GM21447 (cell line): ENCODE results near the gene ACTL9.
"Not testable (repeated sequence)": the region's sequence is repeated elsewhere in the genome, so short reads cannot be mapped to it uniquely, and the experiment has no call there.

Experiments used
- ATAC-seq: cut with Tn5 transposase; IDR thresholded peaks from one replicate; pipeline ENCODE4 v1.9.1; 2021; ENCODE audit not compliant: unreplicated experiment

ACTL9 gene, protein sequence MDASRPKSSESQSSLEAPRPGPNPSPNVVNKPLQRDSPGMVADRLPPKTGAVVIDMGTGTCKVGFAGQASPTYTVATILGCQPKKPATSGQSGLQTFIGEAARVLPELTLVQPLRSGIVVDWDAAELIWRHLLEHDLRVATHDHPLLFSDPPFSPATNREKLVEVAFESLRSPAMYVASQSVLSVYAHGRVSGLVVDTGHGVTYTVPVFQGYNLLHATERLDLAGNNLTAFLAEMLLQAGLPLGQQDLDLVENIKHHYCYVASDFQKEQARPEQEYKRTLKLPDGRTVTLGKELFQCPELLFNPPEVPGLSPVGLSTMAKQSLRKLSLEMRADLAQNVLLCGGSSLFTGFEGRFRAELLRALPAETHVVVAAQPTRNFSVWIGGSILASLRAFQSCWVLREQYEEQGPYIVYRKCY

DNA sequence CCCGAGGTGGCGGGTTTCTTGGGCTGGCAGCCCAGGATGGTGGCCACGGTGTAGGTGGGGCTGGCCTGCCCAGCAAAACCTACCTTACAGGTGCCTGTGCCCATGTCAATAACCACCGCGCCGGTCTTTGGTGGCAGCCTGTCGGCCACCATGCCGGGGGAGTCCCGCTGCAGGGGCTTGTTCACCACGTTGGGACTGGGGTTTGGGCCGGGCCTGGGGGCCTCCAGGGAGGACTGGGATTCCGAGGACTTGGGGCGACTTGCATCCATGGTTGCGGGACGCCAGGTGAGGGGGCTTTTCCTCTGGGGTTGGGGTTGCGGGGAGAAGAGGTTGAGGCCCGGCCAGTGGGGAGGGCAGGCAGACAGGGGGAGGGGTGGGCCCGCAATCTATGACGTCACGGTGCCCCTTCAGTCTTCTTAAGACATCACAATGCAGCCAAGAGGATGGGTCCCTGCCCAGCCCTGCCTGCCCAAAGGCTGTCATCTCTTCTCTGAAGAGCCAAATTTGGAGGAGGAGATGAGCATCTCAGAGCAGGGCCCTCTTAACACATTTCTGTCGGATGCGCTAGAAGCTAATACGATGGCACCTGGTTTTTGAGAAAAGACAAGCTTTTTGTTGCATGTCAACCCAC lies at the start of gene ACTL9:
TSS of gene ACTL9 (minus strand) at position 363 of the 631 bp plus-strand sequence. CDS start at position 269, 94 bp downstream.
- ATAC-seq: no peak

DNA sequence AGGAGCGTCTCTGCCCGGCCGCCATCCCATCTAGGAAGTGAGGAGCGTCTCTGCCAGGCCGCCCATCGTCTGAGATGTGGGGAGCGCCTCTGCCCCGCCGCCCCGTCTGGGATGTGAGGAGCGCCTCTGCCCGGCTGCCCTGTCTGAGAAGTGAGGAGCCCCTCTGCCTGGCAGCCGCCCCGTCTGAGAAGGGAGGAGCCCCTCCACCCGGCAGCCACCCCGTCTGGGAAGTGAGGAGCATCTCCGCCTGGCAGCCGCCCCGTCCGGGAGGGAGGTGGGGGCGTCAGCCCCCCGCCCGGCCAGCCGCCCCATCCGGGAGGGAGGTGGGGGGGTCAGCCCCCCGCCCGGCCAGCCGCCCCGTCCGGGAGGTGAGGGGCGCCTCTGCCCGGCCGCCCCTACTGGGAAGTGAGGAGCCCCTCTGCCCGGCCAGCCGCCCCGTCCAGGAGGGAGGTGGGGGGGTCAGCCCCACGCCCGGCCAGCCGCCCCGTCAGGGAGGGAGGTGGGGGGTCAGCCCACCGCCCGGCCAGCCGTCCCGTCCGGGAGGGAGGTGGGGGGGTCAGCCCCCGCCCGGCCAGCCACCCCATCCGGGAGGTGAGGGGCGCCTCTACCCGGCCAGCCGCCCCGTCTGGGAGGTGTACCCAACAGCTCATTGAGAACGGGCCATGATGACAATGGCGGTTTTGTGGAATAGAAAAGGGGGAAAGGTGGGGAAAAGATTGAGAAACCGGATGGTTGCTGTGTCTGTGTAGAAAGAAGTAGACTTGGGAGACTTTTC lies 40.9 kb upstream of the ACTL9 start:
- not testable (repeated sequence) for ATAC-seq

DNA sequence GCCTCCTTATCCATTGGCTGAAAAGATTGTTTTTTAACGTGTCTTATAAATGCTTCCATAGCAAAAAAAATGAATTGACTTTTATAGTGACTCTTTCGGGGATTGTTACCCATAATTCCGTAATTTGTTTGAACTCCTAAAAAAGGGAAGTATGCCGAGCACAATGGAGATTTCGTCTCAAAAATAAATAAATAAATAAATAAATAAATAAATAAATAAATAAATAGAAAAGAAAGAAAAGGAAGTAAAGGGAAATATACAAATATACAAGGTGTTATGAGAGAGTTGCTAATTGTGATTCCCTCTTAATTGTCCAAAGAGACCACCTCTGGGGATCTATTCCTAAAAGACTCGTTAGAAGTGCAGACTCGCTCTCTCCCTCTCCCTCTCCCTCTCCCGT lies 39.8 kb upstream of the ACTL9 start:
- ATAC-seq: no peak

DNA sequence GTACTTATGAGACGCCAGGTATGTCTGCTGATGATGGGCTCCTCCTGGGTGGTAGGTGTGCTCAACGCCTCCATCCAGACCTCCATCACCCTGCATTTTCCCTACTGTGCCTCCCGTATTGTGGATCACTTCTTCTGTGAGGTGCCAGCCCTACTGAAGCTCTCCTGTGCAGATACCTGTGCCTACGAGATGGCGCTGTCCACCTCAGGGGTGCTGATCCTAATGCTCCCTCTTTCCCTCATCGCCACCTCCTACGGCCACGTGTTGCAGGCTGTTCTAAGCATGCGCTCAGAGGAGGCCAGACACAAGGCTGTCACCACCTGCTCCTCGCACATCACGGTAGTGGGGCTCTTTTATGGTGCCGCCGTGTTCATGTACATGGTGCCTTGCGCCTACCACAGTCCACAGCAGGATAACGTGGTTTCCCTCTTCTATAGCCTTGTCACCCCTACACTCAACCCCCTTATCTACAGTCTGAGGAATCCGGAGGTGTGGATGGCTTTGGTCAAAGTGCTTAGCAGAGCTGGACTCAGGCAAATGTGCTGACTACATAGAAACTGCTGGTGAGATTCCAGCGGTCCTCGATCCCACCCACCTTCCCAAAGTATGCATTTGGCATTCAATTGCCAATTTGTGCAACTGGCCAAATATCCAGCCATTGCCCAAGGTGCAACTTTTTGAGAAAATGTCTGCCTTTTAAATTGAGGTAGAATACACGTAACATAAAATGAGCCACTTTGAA lies 33.0 kb upstream of the ACTL9 start:
- ATAC-seq: no peak

DNA sequence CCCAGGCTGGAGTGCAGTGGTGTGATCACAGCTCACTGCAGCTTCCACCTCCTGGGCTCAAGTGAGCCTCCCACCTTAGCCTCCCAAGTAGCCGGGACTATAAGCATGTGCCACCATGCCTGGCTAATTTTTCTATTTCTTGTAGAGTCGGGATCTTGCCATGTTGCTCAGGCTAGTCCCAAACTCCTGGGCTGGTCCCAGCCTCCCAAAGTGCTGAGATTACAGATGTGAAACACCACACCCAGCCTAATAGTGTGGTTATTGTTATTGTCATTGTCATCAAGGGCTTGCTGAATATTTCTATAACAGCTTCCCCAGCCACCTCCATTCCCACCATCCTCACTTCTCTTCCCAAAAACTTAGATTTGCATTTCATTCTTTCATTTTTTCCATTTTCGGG lies 25.7 kb upstream of the ACTL9 start:
- no peak for ATAC-seq

DNA sequence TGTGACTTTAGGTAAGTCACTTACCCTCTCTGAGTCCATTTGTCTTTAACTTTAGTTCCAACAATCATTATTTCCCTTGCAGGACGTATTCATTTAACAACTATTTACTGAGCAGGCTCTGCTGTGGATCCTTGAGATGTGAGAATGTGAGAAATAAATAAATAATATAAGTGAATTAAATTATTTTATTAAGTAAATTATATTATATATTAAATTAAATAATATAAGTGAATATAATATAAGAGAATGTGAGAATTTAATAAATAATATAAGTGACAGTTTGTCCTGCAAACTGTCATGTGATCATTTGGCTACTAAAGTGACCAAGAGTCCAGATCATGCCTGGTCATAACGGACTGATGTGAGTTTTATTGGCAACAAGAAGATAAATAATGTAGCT lies 23.4 kb upstream of the ACTL9 start:
- ATAC-seq: no peak

DNA sequence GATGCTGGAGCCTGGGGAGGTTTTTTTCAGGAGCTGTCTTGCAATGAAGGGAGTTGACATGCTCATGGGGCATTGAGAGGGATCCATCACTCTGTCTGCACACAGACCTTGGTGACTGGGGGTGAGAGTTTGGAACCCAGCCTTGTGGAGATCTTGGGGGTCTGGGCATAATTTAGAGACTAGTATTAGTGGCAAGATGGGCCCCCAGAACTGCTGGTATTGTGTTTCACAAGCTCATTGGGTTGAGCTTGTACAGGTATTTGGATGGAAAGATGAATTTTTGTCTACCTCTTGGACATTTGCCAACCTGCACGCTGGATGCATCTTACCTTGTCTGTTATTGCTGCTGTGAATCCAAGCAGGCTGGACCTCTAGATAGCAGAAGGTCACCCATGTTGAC lies 22.7 kb upstream of the ACTL9 start, which contains the start of gene OR2Z1:
TSS of gene OR2Z1 (plus strand) at position 301 of the 400 bp plus-strand sequence. CDS start 9,395 bp downstream, outside the sequence.
- ATAC-seq: no peak

DNA sequence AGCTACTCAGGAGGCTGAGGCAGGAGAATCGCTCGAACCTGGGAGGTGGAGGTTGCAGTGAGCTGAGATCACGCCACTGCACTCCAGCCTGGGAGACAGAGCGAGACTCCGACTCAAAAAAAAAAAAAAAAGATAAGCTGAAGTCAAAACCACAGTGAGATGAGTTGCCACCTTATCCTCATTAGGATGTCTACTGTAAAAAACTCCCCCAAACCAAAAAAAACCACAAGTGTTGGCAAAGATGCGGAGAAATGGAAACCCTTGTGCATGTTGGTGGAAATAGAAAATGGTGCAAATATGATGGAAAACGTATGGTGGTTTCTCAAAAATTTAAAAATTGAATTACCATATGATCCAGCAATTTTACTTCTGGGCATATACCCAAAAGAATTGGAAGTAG lies 11.7 kb upstream of the ACTL9 start:
- not testable (repeated sequence) for ATAC-seq

DNA sequence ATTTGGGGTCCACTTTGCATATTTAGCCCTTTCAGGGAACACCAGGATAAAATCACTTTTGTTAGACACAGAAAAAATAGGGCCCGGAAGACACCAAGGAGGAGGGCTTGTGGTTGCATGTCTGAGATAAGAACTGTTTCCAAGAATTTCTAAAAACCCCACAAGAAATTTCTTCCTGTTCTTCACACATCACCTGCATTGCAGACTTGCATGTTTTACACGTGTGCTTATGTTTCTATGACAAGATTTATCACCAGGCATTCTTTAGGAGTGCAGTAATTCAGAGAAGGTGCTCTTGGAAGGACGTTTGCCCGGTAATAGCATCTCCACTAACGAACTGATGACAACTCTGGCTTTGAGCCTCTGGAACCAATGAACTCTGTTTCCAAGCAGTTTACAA lies 7.1 kb upstream of the ACTL9 start:
- ATAC-seq: no peak

DNA sequence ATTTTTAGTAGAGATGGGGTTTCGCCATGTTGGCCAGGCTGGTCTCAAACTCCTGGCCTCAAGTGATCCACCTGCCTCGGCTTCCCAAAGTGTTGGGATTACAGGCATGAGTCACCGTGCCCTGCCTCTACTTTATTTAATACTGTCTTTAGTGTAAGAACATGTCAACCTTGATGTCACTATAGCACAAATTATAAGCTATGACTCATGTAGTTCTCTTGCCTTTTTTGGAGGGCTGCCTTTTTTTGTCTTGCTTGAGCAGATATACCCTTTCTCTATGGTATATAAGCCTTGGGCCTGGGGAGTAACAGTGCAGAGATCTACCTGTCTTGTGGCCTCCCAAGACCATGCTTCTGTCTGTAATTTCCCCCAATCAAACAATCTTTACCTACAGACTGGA lies 6.7 kb upstream of the ACTL9 start:
- not testable (repeated sequence) for ATAC-seq

DNA sequence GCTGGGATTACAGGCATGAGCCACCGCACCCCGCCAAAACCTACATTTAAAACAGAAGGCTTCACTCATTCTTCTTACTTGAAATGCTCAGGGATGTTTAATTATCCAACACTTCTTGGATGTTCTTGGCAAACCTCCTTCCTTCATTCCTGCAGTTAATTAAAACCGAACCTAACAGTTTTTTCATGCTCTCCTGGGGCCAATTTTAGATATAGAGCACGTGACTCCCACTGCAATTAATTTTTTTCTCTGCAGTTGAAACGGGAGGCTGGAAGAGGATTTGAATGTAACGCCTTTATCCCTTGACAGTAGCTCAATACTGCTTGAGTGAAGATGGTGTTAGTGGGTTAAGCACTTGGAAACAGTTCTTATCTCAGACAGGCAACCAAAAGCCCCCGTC lies 4.6 kb upstream of the ACTL9 start:
- ATAC-seq: no peak

DNA sequence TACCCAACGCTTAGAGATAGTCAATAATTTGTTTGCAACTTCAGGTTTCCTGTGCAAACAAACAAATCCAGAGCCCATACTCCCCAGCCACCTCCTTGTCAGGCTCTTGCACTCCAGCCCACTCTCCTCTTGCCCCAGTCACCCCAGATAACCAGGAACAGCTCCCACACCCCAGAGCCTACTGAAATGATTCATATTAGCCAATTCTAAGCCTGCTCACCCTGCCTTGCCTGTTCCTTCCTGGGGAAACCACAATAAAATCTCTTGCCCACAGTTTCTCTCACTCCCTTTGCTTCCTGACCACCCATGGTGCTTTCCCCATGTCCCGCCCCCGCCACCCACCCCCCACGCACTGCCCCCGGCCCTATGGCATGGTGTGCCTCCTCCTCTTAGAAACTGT lies 3.8 kb upstream of the ACTL9 start:
- no peak for ATAC-seq

DNA sequence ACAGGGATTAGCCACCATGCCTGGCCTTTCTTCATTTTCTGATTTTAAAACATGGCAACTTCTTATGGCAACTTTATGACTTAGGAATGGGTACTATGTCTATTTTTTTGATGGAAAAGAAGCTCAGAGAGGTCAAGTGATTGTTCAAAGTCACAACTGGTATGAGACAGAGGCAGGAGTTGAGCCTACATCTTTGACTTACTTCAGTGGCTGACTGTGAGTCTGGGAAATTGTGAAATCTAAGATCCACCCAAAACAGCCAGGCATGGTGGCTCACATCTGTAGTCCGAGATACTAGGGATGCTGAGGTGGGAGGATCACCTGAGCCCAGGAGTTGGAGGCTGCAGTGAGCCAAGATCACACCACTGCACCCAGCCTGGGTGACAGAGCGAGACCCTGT lies 2.4 kb upstream of the ACTL9 start:
- ATAC-seq: no peak

DNA sequence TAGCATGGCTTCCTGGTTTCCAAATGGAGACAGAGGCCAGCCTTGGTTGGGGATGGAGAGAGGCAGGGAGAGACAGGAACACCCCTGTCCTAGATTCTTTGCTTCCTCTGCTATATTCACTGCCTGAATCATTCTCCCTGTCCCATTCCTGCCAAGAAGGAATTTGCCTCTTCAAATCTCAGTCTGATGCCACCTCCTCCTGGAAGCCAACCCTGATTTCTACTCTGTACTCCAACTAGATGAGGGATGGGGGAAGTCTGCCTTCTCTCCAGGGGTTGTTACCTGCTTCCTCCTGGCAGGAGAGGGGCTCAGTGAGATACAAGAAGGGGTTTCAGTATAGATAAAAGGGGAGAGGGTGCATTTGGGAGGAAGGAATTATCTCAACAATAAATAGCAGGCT lies 1.3 kb upstream of the ACTL9 start:
- no peak for ATAC-seq

DNA sequence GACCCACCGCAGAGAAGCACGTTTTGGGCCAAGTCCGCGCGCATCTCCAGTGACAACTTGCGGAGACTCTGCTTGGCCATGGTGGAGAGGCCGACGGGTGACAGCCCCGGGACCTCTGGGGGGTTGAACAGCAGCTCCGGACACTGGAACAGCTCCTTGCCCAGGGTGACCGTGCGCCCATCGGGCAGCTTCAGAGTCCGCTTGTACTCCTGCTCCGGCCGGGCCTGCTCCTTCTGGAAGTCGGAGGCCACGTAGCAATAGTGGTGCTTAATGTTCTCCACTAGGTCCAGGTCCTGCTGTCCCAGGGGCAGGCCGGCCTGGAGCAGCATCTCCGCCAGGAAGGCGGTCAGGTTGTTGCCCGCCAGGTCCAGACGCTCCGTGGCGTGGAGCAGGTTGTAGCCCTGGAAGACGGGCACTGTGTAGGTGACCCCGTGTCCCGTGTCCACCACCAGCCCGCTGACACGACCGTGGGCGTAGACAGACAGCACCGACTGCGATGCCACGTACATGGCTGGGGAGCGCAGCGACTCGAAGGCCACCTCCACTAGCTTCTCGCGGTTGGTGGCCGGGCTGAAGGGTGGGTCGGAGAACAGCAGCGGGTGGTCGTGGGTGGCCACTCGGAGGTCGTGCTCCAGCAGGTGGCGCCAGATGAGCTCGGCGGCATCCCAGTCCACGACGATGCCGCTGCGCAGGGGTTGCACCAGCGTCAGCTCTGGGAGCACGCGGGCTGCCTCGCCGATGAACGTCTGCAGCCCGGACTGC lies 743 bp downstream of the ACTL9 start:
- ATAC-seq: no peak

DNA sequence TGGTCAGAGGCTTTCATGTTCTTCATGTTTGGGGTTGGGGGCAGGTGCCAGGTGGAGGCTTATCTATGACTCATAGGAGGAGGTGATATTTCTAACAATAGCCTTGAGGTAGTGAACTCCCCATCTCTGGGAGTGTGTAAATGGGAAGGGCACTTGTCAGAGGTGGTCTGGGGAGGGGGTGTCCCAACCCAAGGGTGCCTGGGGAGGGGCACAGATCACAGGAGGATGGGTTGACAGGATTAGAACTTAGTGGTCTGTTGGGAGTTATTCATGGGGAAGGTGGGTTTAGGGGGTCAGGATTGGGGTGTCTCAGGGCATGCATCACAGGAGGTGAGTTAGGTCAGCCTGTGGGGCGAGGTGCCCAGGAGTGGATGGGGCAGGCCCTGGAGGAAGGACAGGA lies 1.6 kb downstream of the ACTL9 start:
- ATAC-seq: no peak

DNA sequence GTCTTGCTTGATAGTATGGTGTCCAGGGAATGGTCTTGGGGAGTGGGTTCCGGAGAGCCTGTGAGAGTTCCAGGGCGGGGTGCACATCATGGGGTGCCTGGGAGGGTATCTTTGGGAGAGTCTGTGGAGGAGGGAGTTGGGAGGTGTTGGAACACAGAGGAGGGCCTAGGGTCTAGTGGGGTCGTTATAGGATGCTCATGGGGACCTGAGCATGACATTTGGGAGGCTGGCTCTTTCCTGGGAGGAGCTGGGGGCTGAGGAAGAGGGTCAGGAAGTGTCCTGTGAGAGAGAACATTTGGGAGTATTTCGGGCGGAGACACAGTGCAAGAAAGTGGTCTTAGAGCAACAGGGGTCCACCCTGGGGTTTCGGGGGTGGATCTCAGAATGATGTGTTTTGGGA lies 2.7 kb downstream of the ACTL9 start:
- ATAC-seq: no peak

DNA sequence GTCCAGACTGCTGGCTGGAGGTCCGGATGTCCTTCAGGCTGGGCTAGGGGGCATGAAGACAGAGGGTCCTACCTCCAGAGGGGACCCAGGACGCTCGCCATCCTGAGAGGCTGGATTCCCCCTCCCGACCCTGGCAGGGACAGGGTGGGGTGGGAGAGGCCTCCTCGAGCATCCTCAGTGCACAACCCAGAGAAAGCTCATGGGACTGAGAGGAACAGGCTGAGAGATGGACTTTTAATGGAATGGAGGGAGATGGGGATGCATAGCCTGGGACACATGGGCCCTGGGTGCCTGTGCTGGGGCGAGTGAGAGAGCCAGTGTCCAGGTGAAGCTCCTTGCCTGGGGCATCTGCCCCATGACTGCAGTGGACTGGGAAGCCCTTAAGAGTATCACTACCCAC lies 3.1 kb downstream of the ACTL9 start:
- no peak for ATAC-seq

DNA sequence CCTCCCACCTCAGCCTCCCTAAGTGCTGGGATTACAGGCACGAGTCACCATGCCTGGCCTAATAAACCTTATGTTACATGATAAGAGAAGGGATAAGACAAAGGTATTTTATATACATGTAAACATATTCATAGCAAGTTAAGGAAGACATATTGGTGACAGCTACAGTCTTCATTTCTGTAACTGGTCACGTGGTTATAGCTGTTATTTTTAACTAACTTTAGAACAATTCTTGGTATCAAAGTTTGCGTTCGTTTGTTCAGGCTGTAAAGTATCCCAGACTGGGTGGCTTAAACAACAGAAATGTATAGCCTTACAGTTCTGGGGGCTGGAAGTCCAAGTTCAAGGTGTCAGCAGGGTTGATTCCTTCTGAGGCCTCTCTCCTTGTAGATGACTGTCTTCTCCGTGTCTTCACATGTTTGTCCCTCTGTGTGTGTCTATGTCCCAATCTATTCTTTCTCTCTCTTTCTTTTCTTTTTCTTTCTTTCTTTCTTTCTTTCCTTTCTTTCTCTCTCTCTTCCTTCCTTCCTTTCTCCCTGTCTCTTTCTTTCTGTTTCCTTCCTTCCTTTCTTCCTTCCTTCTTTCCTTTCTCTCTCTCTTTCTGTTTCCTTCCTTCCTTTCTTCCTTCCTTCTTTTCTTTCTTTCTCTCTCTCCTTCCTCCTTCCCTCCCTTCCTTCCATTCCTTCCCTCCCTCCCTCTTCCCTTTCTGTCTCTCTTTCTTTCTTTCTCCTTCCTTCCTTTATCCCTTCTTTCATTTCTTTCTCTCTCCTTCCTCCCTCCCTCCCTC lies 7.6 kb downstream of the ACTL9 start:
- no peak for ATAC-seq

DNA sequence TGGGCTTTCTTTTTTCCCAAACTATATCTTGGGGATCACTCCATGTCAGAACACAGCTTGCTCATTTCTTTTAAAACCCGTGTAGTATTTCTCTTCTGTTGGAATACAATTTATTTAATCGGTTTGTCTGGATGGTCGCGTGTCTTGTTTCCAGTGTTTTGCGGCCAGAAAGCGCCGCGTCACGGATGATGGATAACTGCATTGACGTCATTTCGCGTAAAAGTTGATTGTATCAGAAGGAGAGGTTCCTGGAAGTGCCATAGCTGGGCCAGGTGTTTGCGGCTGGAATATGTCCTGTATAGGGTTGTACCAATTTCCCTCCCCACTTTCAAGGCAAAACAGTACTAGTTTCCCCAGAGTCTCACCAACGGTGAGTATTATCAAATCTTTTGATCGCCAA lies 9.7 kb downstream of the ACTL9 start:
- ATAC-seq: no peak
